ENCODE data around the gene RNF144B. TPM values are rescaled to one million over a fixed set of nuclear protein-coding genes. Genes with fewer than 3 reads are reported as not detected.

Gene RNF144B
- total RNA-seq, 2 donors from 2014 or later: 4.2 to 4.4 TPM

GRCh38 chr6:18472941-18473340 is 85.8 kb downstream of the RNF144B start:
- no peak overlapping the region for H3K4me3 ChIP-seq
- H3K9ac ChIP-seq (ENCODE audit: low read depth in 2 of 2, low read length in 2 of 2): no peak overlapping the region
- H3K9me3 ChIP-seq: no peaks in the 10 kb centered on the region
- H3K4me1 ChIP-seq: no peaks in the 10 kb centered on the region
- intact Hi-C loops (cut with DNase I): no loop called here
- TF ChIP-seq CTCF (IDR thresholded peaks at IDR 0.05): no peak
- no peak for DNase-seq
- no peaks in the 10 kb centered on the region for H3K36me3 ChIP-seq
- no peak overlapping the region for H3K27ac ChIP-seq
- H3K27me3 ChIP-seq: no peaks in the 10 kb centered on the region

GRCh38 chr6:18473755-18474154 is 86.6 kb downstream of the RNF144B start:
- H3K4me1 ChIP-seq: no peaks in the 10 kb centered on the region
- H3K9me3 ChIP-seq: no peaks in the 10 kb centered on the region
- no peak for TF ChIP-seq CTCF (IDR thresholded peaks at IDR 0.05)
- no peaks in the 10 kb centered on the region for H3K36me3 ChIP-seq
- DNase-seq: no peak
- intact Hi-C loops (cut with DNase I): no loop called here
- no peak overlapping the region for H3K27ac ChIP-seq
- H3K9ac ChIP-seq (ENCODE audit: low read depth in 2 of 2, low read length in 2 of 2): no peak overlapping the region
- H3K27me3 ChIP-seq: no peaks in the 10 kb centered on the region
- H3K4me3 ChIP-seq: no peak overlapping the region

GRCh38 chr6:18477301-18477941 is 90.3 kb downstream of the RNF144B start:
- H3K9ac ChIP-seq (ENCODE audit: low read depth in 2 of 2, low read length in 2 of 2): no peak overlapping the region
- DNase-seq: no peak
- intact Hi-C loops (cut with DNase I): no loop called here
- no peaks in the 10 kb centered on the region for H3K27me3 ChIP-seq
- H3K36me3 ChIP-seq: no peaks in the 10 kb centered on the region
- no peaks in the 10 kb centered on the region for H3K4me1 ChIP-seq
- no peak overlapping the region for H3K4me3 ChIP-seq
- no peak for TF ChIP-seq CTCF (IDR thresholded peaks at IDR 0.05)
- H3K27ac ChIP-seq: no peak overlapping the region
- no peaks in the 10 kb centered on the region for H3K9me3 ChIP-seq

GRCh38 chr6:18478610-18479009 is 91.5 kb downstream of the RNF144B start:
- TF ChIP-seq CTCF (IDR thresholded peaks at IDR 0.05): no peak
- no peaks in the 10 kb centered on the region for H3K36me3 ChIP-seq
- intact Hi-C loops (cut with DNase I): no loop called here
- no peaks in the 10 kb centered on the region for H3K9me3 ChIP-seq
- no peak overlapping the region for H3K9ac ChIP-seq (ENCODE audit: low read depth in 2 of 2, low read length in 2 of 2)
- no peak for DNase-seq
- H3K27ac ChIP-seq: no peak overlapping the region
- H3K27me3 ChIP-seq: no peaks in the 10 kb centered on the region
- no peaks in the 10 kb centered on the region for H3K4me1 ChIP-seq
- no peak overlapping the region for H3K4me3 ChIP-seq

GRCh38 chr6:18481870-18482269 is 94.7 kb downstream of the RNF144B start:
- no peaks in the 10 kb centered on the region for H3K27me3 ChIP-seq
- no peak for TF ChIP-seq CTCF (IDR thresholded peaks at IDR 0.05)
- no peak overlapping the region for H3K27ac ChIP-seq
- H3K9me3 ChIP-seq: no peaks in the 10 kb centered on the region
- no peak overlapping the region for H3K9ac ChIP-seq (ENCODE audit: low read depth in 2 of 2, low read length in 2 of 2)
- DNase-seq: no peak
- no peaks in the 10 kb centered on the region for H3K36me3 ChIP-seq
- H3K4me1 ChIP-seq: no peaks in the 10 kb centered on the region
- intact Hi-C loops (cut with DNase I): no loop called here
- no peak overlapping the region for H3K4me3 ChIP-seq

Measured in colonic mucosa (tissue), 4 donors.